HG02870 (cell line): ENCODE results near the gene ZNF75A.
"Not testable (repeated sequence)": the region's sequence is repeated elsewhere in the genome, so short reads cannot be mapped to it uniquely, and the experiment has no call there.

Experiments used
- ATAC-seq: cut with Tn5 transposase; IDR thresholded peaks from one replicate; pipeline ENCODE4 v1.9.1; 2021; ENCODE audit warnings: mild to moderate bottlenecking, moderate library complexity; ENCODE audit not compliant: unreplicated experiment

The ZNF75A gene

DNA sequence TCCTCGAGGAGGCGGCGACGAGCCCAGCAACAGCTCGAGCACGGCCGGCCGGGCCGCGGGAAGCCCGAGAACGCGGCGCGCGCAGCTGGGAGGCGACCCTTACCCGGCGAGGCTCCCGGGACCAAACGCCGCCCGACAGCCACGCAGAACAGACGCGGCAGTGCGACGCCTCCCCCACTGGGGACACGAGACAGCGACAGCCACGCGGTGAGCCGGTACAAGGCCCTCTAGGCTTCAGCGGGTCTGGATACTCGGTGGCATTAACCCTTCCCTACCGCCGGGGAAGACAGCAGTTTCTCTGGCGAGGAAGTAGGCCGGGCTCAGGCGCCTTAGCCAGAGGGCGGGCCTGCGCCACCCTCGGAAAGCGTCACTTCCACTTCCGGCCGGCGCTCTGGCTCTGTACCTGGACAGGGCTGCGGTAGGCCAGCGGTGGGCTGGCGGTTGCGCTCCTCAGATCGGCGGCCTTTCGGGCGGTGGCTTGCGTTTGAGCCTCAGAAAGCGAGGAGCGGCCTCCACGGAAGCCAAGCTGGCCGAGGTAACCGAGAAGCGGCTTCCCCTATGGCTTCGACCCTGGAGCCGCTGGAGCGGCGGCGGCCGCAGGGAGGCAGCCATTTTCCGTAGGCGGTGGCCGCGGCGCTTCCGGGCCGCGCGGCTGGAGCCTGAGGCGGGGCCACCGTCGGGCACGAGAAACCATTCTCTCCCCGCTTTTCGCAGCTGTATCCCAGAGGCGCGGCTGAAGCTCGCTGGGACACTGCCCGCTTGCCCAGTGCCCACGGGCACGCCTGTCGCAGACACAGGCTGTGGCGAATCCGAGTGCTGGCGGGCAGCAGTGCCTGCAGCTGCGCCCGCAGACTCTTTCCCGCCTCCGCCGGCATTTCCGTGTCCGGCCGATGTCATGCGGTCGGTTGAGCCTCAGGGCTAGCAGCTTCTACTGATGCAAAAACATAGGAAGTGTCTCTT, at the start of gene ZNF75A, which contains the start of gene TIGD7:
Gene ZNF75A, plus strand, starts transcription at position 389 of the 960 bp plus-strand sequence. CDS start 2,932 bp downstream, outside the sequence.
Gene TIGD7, minus strand, starts transcription at position 322 of the 960 bp plus-strand sequence. CDS start 4,816 bp downstream, outside the sequence.
- peak; percentile 96 for ATAC-seq

GRCh38 chr16:3256146-3256865, 49.0 kb upstream of the ZNF75A start, which contains the start of gene MEFV:
Gene MEFV, minus strand, starts transcription at chr16:3256633. Its CDS starts 46 bp downstream, at chr16:3256587.
- no peak for ATAC-seq

GRCh38 chr16:3256866-3257465, 48.3 kb upstream of the ZNF75A start:
- ATAC-seq: no peak

DNA sequence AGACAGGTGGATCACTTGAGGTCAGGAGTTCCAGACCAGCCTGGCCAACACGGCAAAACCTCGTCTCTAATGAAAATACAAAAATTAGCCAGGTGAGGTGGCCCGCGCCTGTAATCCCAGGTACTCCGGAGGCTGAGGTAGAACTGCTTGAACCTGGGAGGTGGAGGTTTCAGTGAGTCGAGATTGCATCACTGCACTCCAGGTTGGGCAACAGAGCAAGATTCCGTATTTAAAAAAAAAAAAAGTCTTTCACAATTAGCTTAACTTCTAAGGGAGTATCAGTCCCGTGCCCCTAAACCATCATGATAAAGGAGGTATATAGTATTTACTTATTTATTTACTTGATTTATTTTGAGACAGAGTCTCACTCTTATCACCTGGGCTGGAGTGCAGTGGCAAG, 45.5 kb upstream of the ZNF75A start:
- no peak for ATAC-seq

GRCh38 chr16:3262517-3262916, 42.8 kb upstream of the ZNF75A start:
- no peak for ATAC-seq

DNA sequence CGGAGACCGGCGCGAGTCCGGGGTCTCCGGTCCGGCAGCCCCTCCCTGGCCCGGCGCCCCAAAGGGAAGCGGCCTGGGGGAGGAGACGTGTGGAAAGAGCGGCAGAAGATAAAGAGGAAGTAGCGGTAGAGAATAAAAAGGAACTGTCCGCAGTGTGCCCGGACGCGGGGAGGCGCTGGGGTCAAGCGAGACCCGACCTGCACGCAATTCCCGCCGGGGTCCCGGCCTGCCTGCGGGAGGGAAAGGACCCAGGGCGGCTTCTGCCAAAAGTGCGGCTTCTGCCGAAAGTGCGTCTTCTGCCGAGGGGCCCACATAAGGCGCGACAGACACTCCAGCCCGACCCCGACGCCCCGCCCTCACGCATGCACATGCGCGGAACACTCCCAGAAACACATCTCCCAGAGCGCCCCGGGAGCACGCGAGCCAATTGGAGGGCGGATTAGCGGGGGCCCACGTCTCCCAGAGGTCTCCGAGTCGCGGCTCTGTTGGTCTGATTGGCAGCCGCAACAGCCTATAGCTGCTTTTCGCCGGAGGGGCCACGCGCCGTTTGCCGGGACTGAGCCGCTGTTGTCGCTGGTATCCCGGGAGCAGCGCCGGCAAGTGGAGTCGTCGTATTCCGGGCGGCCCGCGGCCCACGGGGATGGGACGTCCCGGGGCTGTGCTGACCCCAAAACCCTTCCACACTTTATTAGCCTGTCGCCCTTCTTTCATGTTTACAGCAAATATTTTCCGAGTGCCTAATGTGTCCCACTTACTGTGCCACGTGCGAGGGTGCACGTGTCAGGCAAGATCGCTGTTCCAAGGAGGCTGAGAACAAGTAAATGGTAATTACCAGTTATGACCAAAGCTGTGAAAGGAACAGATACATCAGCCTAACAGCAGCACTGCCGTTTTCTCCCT, 40.9 kb upstream of the ZNF75A start:
- peak; percentile 89 for ATAC-seq

DNA sequence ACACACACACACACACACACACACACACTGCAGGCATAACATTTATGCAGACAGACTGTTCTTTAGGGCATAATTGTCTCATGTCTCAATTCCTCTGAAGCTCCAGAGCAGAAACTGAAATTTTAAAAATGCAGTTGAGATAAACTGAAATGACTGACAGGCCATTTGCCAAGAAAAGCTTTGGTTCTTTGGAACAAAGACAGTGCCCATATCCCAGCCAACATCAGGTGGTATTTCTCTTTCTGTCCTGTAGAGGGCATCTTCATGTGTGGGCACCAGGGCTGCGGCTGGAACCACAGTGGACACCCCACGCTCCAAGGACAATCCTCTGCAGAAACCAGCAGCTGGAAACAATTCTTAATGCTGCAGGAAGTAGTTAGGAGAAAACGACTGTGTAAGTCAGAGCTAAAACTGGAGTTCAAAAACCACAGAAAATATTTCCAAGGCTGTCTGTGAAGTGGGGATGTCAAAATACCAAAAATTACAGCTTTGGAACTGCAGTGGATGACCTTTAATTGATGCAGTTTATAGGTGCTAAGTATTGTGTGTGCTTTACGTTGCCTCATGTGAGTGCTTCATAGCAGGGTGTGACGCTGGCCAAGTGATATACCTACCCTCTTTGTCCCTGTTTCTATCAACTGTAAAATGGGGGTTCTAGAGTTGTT, 38.3 kb upstream of the ZNF75A start:
- ATAC-seq: no peak

DNA sequence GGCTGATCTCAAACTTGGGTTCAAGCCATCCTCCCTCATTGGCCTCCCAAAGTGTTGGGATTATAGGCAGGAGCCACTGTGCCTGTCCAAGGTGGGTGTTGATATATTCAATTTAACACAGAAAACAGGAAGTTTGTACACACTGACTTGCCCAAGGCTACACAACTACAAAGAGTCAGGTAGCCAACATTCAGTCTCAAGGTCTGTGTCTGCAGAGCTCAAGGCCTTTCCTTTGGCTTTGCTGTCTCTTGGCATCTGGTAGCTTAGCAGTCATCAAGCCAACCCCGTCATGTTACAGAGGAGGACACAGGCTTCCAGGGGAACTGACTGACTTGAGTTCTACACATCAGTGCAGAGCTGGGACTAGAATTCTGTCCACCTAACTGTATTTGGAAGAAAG, 37.0 kb upstream of the ZNF75A start:
- ATAC-seq: no peak

GRCh38 chr16:3270718-3271117, 34.6 kb upstream of the ZNF75A start:
- ATAC-seq: not testable (repeated sequence)

DNA sequence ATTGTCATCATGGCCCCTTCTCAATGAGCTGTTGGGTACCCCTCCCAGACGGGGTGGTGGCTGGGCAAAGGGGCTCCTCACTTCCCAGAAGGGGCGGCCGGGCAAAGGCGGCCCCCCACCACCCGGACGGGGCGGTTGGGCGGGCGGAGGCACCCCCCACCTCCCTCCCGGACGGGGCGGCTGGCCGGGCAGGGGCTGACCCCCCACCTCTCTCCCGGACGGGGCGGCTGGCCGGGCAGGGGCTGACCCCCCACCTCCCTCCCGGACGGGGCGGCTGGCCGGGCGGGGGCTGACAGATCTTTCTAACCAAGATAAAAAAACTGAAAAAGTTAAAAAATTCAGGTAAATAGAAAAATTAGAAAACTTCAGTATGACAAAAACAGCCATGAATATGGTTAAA, 34.0 kb upstream of the ZNF75A start:
- not testable (repeated sequence) for ATAC-seq

DNA sequence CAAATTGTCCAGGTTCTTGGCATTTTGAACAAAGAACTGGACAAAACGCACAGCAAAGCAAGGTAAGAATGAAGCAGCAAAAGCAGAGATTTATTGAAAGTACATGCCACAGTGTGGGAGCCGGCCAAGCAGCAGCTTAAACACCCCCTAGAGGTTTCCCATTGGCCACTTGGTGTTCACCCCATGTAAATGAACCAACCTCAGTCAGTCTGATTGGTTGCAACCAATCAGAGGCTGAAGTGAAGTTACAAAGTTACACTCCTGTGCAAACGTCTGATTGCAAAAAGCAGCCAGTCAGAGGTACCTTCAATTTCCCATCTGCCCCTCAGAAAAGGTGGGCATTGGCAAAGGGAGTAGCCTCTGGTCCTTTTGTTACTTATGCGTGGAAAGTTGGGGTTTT, 30.8 kb upstream of the ZNF75A start:
- no peak for ATAC-seq

DNA sequence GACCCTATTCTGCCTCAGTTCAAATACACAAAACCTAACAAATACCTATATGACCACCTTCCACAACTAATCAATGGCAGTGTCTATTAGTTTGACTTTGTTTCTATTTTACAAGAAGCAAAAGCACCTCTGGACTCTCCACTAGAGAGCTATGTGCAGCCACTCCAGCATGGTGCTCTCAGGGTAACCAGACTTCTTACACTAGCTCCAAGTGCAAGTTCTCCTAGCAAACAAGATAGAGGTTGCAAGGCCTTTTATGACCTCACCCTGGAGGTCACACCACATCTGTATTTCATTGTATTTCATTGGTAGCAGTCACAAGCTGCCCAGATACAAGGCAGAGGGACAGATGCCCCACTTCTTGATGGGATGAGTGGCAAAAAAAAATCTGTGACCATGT, 30.4 kb upstream of the ZNF75A start:
- ATAC-seq: no peak

GRCh38 chr16:3276679-3277078, 28.6 kb upstream of the ZNF75A start:
- ATAC-seq: no peak

DNA sequence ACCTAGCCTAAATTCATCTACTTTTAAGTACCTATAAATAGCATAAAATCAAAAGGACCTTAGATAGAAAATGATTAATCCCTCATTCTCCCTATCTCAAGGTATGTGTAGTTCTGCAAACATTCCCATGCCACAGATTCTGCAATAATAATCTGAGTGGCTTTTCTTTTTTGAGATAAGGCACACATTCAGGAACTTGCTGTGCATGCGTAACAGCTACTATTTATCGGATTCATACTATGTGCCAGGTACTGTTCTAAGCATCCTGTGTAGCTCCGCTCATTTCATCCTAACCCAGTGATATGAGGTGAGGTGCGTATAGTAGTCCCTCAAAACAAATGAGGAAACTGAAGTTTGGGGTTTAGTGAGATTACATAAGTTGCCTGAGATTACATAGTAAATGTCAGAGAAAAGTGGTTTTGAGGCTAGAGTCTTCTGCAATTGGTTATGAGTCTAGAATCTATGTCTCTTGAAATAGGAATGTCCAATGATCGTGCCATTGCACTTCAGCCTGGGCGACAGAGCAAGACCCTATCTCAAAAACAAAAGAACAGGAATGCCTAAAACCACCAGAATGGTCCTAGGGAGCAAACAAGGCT, 24.0 kb upstream of the ZNF75A start:
- no peak for ATAC-seq

DNA sequence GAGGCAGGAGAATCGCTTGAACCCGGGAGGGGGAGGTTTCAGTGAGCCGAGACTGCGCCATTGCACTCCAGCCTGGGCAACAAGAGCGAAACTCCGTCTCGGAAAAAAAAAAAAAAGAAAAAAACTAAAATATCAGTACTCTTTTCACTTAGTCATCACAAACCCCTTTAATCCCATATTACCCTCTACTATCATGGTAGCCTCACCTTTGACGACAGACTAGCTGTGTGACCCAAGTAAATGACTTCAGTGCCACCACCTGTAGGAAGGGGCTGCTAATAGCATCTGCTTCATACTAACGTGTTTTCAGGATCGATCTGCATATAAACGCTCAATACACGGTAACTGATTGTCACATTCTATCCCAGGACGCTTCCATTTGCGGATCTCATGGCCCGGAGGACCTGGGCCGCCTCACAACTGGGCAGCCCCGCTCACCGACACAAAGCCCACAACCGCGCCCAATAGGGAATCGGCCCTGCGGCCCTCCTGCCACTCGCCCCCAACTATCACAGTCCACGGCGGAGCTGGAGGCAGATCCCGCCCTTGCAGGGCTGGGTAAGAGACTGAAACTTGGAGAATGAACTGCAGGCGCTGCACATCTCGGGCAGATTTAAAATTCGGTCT, 23.1 kb upstream of the ZNF75A start:
- ATAC-seq: peak; percentile 16

DNA sequence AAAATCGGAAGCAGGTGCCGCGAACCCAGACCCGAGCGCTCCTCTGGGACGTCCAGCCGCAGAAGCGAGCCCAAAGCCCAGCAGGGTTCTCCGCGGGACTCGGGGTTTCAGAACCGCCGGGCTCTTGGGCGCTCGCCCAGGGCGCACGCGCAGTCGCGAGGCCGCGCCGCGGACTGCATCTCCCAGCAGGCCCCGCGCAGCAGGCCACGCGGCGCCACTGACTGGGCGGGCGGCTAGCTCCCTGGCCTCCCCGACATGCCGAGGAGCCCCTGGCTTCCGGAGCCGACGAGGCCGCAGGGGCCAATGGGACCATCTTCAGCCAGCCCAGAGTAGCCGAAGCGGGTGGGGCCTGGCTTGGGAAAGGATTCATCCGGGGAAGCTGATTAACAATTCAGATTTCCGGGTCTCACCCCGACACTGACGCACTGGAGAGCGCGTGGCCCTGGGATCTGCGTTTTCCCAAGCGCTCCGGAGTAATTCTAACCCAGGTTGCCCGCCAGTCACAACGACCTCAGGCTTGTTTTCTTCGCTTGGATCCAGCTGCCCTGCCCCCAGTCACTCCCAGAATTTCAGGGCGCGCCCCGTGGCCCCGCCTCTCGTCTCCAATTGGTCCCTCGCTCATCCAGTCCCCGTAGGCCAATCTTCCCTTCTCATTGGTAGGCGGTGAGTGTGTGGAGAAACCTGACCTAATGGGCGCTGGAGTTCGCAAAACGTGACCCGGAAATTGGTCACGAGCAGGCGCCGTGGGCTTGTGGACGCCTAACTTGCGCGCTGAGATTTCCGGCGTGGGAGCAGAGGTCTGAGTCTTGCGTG, 22.4 kb upstream of the ZNF75A start, which contains the start of gene ZNF263:
Gene ZNF263, plus strand, starts transcription at position 762 of the 813 bp plus-strand sequence. CDS start 328 bp downstream, outside the sequence.
- ATAC-seq: peak; percentile 78

DNA sequence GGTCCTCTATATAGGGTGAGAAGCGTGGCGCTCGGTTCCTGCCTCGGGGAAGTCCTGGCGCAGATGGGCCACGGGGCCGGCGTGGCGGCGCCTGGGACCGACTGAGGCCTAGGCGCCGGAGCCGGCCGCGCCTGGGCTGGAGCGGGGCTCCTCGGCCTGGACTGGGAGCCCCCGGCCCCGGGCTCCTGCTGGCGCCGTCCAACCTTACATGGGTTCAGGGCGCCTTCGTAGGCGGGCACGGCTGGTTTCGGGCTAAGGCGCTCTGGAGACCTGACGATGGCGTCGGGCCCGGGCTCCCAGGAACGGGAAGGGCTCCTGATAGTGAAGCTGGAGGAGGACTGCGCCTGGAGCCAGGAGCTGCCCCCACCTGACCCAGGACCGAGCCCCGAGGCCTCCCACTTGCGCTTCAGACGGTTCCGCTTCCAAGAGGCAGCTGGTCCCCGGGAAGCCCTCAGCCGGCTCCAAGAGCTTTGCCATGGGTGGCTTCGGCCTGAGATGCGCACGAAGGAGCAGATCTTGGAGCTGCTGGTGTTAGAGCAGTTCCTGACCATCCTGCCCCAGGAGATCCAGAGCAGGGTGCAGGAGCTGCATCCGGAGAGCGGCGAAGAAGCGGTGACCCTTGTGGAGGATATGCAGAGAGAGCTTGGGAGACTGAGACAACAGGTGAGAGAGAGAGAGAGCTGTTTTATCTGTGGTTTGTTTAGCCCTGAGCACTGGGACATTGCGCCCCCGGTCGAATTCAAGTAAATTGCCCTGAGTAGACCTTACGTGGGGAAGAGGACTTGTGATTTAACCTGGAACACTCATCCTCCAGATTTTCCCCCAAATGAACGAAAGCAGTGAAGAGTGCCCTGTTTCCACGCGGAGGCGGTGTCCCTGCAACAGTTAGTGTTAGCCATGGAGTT, 21.5 kb upstream of the ZNF75A start:
- no peak for ATAC-seq
